H1 (cell line): ENCODE measurements around the gene SULF2. TPM values are rescaled to one million over a fixed set of nuclear protein-coding genes. Genes with fewer than 3 reads are reported as not detected.

Experiments used
- CHD7 ChIP-seq: fragments of 300-600 bp; sonication (generic); IDR thresholded peaks from 2 replicates; pipeline ENCODE4 v1.7.1; 2012; ENCODE audit warnings: low read length, moderate library complexity, mild to moderate bottlenecking, inconsistent platforms; ENCODE audit not compliant: insufficient replicate concordance
- POU5F1 ChIP-seq: IDR thresholded peaks from 2 replicates; pipeline ENCODE4 v1.6.1; 2011; ENCODE audit warnings: low read depth, mild to moderate bottlenecking, low read length, moderate library complexity
- SIN3A ChIP-seq, 2 experiments: IDR thresholded peaks in 1 of 2; conservative IDR thresholded peaks in 1 of 2; 2 replicates each; pipeline ENCODE4 v1.6.1; 2011 to 2012; ENCODE audit warnings: low read length in 2 of 2, improper control_type of control experiment in 1 of 2, low read depth in 1 of 2, mild to moderate bottlenecking in 1 of 2
- SP2 ChIP-seq: IDR thresholded peaks from 2 replicates; pipeline ENCODE4 v1.6.1; 2012; ENCODE audit warnings: mild to moderate bottlenecking, low read length, inconsistent platforms
- USF2 ChIP-seq: IDR thresholded peaks from 2 replicates; pipeline ENCODE4 v1.6.1; 2011; ENCODE audit warnings: low read length, improper control_type of control experiment
- polyA plus RNA-seq, 7 experiments: library from polyadenylated mRNA; depleted of rRNA in 3 of 7; stranded (reverse) in 5 of 7; unstranded in 2 of 7; fragments of >200 nt in 5 of 7; fragments of 200-250 nt in 2 of 7; gene quantifications; 1 replicate in 5 of 7; 2 replicates in 1 of 7; 4 replicates in 1 of 7; pipeline versions ENCODE4 v1.2.1 to v1.2.3, GENCODE V29; 2011 to 2013; ENCODE audit warnings: missing spikeins in 2 of 7, mixed read lengths in 2 of 7
- total RNA-seq: library from RNA; stranded (reverse); fragmentation: NEBNext Ultra II Directional; extraction: Animal tissue kit (Norgen Biotek cat#: 25700); gene quantifications from 2 replicates; pipeline ENCODE4 v1.2.1, GENCODE V29; 2021
- TF ChIP-seq, protein P1 (sequence below): IDR thresholded peaks from 2 replicates; pipeline ENCODE4 v1.6.1; 2011; ENCODE audit warnings: low read depth, mild to moderate bottlenecking, low read length; ENCODE audit not compliant: insufficient read depth

Gene SULF2
- total and polyA plus RNA-seq, 2 of the 8 experiments (the other 6 are each of a cell fraction or from before 2014, with no cell fraction given) = 15.7 to 28.2 TPM

- no peak for TF ChIP-seq CHD7
- TF ChIP-seq SP2 = no peak
- TF ChIP-seq SIN3A (conservative IDR thresholded peaks at IDR 0.05 in 1 of 2, IDR thresholded peaks at IDR 0.05 in 1 of 2; ENCODE audit: low read depth in 1 of 2, low read length in 2 of 2) = no peak
- TF ChIP-seq, protein P1, sequence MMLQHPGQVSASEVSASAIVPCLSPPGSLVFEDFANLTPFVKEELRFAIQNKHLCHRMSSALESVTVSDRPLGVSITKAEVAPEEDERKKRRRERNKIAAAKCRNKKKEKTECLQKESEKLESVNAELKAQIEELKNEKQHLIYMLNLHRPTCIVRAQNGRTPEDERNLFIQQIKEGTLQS = no peak
- no peak for TF ChIP-seq POU5F1
- TF ChIP-seq USF2 = no peak
Observed at GRCh38 chr20:47675190-47676142, 109.8 kb downstream of the SULF2 start (continued).
